Panc1 (cell line): ENCODE measurements around the gene THAP9.

Experiments used
- CTCF ChIP-seq: fragments of 450-650 bp; IDR thresholded peaks from 2 replicates; pipeline ENCODE4 v1.5.1; 2017; ENCODE audit warnings: mild to moderate bottlenecking
- TCF7L2 ChIP-seq: IDR thresholded peaks from 2 replicates; pipeline ENCODE4 v1.6.1; 2011; ENCODE audit warnings: mild to moderate bottlenecking, low read depth, low read length, inconsistent platforms

- 0 out of 2 replicates have a peak, but pooled peaks have one; percentile 1 for TF ChIP-seq CTCF
- no peak for TF ChIP-seq TCF7L2
These were observed 47.7 kb upstream of the THAP9 start for GRCh38 chr4:82852751-82853285.
